ENCODE results near the gene ZMIZ1. TPM values are rescaled to one million over a fixed set of nuclear protein-coding genes. Genes with fewer than 3 reads are reported as not detected.

The ZMIZ1 gene
- polyA plus RNA-seq, 1 experiment, result 7.6 TPM

DNA sequence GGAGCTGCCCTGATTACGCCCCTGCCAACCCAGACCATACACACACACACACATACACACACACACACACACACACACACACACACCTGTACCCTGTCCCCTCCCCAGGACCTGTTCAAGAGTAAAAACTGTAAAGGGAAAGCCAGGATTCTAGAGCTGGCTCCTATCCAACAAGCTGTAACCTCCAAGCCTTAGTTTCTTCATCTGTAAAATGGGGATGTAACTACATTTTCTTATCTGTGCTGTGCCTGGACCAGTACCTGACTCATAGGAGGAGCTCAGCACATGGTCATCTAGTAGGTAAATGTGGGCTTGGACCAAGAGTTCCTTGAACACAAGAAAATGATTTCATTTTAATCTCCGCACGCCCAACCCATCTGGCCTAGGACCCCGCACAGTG is 128.8 kb downstream of the ZMIZ1 start:
- Histone ChIP-seq H3K27ac (ENCODE audit: low read depth, low read length) (no peak overlapping the region), H3K4me3 (ENCODE audit: low read depth, low read length) (no peak overlapping the region), H3K9me3 (ENCODE audit: control insufficient read depth, insufficient read depth, low read length) (no peaks in the 10 kb centered on the region; the same call in 1 of the 2 replicates), H3K27me3 (ENCODE audit: control insufficient read depth, insufficient read depth, low read length) (no peaks in the 10 kb centered on the region)
- CTCF ChIA-PET, result interaction anchor here (0.6 to 4.7 kb wide), 12 partner anchors 9 to 1151 kb away, joined by 3 to 35 read pairs (median 4); no protein-coding TSS in a partner anchor
- POLR2A ChIA-PET, result interaction anchor here (0.6 kb wide), 1 partner anchor 1023 kb away, joined by 5 read pairs; no protein-coding TSS in a partner anchor
- DNase-seq (ENCODE audit: low read depth, low spot score), result no peak
- TF ChIP-seq, protein P1, sequence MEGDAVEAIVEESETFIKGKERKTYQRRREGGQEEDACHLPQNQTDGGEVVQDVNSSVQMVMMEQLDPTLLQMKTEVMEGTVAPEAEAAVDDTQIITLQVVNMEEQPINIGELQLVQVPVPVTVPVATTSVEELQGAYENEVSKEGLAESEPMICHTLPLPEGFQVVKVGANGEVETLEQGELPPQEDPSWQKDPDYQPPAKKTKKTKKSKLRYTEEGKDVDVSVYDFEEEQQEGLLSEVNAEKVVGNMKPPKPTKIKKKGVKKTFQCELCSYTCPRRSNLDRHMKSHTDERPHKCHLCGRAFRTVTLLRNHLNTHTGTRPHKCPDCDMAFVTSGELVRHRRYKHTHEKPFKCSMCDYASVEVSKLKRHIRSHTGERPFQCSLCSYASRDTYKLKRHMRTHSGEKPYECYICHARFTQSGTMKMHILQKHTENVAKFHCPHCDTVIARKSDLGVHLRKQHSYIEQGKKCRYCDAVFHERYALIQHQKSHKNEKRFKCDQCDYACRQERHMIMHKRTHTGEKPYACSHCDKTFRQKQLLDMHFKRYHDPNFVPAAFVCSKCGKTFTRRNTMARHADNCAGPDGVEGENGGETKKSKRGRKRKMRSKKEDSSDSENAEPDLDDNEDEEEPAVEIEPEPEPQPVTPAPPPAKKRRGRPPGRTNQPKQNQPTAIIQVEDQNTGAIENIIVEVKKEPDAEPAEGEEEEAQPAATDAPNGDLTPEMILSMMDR (IDR thresholded peaks at IDR 0.05; ENCODE audit: low read depth, low read length), result no peak

- CTCF ChIA-PET, result no interaction called here
- H3K4me3 ChIP-seq (ENCODE audit: low read depth, low read length), result no peak overlapping the region
- H3K27ac ChIP-seq (ENCODE audit: low read depth, low read length), result no peak overlapping the region
- POLR2A ChIA-PET, result no interaction called here
- no peaks in the 10 kb centered on the region for H3K27me3 ChIP-seq (ENCODE audit: control insufficient read depth, insufficient read depth, low read length)
- TF ChIP-seq, protein P1 (IDR thresholded peaks at IDR 0.05; ENCODE audit: low read depth, low read length), result no peak
- DNase-seq (ENCODE audit: low read depth, low spot score), result no peak
- H3K9me3 ChIP-seq (ENCODE audit: control insufficient read depth, insufficient read depth, low read length), result no peaks in the 10 kb centered on the region
Measured at GRCh38 chr10:79200346-79200745, 131.6 kb downstream of the ZMIZ1 start.

GRCh38 chr10:79201706-79202105 is 132.9 kb downstream of the ZMIZ1 start:
- DNase-seq (ENCODE audit: low read depth, low spot score), result no peak
- no peak overlapping the region for H3K27ac ChIP-seq (ENCODE audit: low read depth, low read length)
- no peaks in the 10 kb centered on the region for H3K27me3 ChIP-seq (ENCODE audit: control insufficient read depth, insufficient read depth, low read length)
- no peak overlapping the region for H3K4me3 ChIP-seq (ENCODE audit: low read depth, low read length)
- ChIA-PET POLR2A (no interaction called here), CTCF (interaction anchor here (0.7 to 1.3 kb wide), 3 partner anchors 20 to 1046 kb away, joined by 3 read pairs; no protein-coding TSS in a partner anchor)
- TF ChIP-seq, protein P1 (IDR thresholded peaks at IDR 0.05; ENCODE audit: low read depth, low read length), result no peak
- no peaks in the 10 kb centered on the region for H3K9me3 ChIP-seq (ENCODE audit: control insufficient read depth, insufficient read depth, low read length)

DNA sequence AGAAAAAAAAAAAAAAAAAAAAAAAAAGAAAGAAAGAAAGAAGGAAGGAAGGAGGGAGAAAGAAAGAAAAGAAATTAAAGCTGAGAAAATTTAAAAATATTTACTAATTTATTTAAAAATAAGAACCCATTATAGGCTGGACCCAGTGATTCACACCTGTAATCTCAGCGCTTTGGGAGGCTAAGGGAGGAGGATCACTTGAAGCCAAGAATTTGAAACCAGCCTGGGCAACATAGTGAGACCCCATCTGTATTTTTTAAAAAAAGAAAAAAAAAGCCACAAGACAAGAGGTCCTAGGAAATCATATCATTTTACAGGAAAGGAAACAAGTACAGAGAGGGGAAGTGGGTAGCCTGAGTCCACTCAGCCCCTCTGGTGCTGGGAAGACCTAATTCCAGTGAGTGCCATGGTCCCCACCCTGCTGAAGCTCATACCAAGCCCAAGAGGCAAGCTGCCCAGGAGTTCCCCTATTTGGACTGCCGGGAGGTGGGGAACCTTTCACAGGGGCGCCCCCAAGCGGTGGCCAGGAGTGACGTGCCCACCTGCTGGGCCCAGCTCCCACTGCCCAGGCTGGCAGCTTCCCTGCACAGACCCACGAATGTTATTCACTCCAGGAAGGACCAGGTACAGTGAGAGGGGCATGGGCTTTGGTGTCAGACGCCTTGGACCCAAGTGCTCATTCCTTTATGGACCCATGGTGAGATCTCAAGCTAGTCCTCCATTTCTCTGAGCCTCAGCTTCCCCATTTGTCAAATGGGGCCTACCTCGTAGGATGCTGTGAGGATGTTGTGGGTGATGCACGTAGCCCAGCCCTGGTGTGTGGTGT is 133.6 kb downstream of the ZMIZ1 start:
- Histone ChIP-seq H3K27ac (ENCODE audit: low read depth, low read length) (peak overlapping the region; percentile 21), H3K4me3 (ENCODE audit: low read depth, low read length) (no peak overlapping the region), H3K9me3 (ENCODE audit: control insufficient read depth, insufficient read depth, low read length) (no peaks in the 10 kb centered on the region), H3K27me3 (ENCODE audit: control insufficient read depth, insufficient read depth, low read length) (no peaks in the 10 kb centered on the region)
- TF ChIP-seq, protein P1 (IDR thresholded peaks at IDR 0.05; ENCODE audit: low read depth, low read length), result peak; percentile 58
- ChIA-PET POLR2A (no interaction called here), CTCF (interaction anchor here (0.6 to 2.1 kb wide), 14 partner anchors 8 to 1162 kb away, joined by 3 to 10 read pairs (median 4); no protein-coding TSS in a partner anchor)
- DNase-seq (ENCODE audit: low read depth, low spot score), result no peak

GRCh38 chr10:79203014-79203644 is 134.4 kb downstream of the ZMIZ1 start:
- H3K9me3 ChIP-seq (ENCODE audit: control insufficient read depth, insufficient read depth, low read length), result no peaks in the 10 kb centered on the region
- ChIA-PET POLR2A (no interaction called here), CTCF (interaction anchor here (0.6 to 2.1 kb wide), 7 partner anchors 9 to 1156 kb away, joined by 3 to 10 read pairs (median 6); no protein-coding TSS in a partner anchor)
- H3K4me3 ChIP-seq (ENCODE audit: low read depth, low read length), result no peak overlapping the region
- DNase-seq (ENCODE audit: low read depth, low spot score), result no peak
- TF ChIP-seq, protein P1 (IDR thresholded peaks at IDR 0.05; ENCODE audit: low read depth, low read length), result no peak
- H3K27ac ChIP-seq (ENCODE audit: low read depth, low read length), result peak overlapping the region; percentile 21
- no peaks in the 10 kb centered on the region for H3K27me3 ChIP-seq (ENCODE audit: control insufficient read depth, insufficient read depth, low read length)
